GM23248 (cell line): ENCODE data around the gene ADAMTSL3. TPM values are rescaled to one million over a fixed set of nuclear protein-coding genes. Genes with fewer than 3 reads are reported as not detected.

Experiments
- DNase-seq: peaks from one replicate; pipeline ENCODE4 v3.0.0-alpha.2; 2015
- H2AFZ ChIP-seq: fragments of 200-600 bp; sonication (generic); 2 replicates; pipeline ENCODE4 v1.6.1; 2016; ENCODE audit warnings: antibody characterized with exemption
- H3F3A ChIP-seq: fragments of 200-600 bp; sonication (generic); 2 replicates; pipeline ENCODE4 v1.6.1; 2016; ENCODE audit warnings: mild to moderate bottlenecking, antibody characterized with exemption, mixed run types; ENCODE audit not compliant: insufficient read depth
- H3K27ac ChIP-seq: fragments of 200-600 bp; sonication (generic); 2 replicates; pipeline ENCODE4 v1.5.1; 2016; ENCODE audit warnings: mild to moderate bottlenecking
- H3K27me3 ChIP-seq: fragments of 200-600 bp; sonication (generic); replicated peaks from 2 replicates; pipeline ENCODE4 v1.6.1; 2016; ENCODE audit warnings: mild to moderate bottlenecking; ENCODE audit not compliant: insufficient read depth
- H3K36me3 ChIP-seq: fragments of 200-600 bp; sonication (generic); 2 replicates; pipeline ENCODE4 v1.6.1; 2016; ENCODE audit warnings: low read depth, mild to moderate bottlenecking
- H3K4me1 ChIP-seq: fragments of 200-600 bp; sonication (generic); 2 replicates; pipeline ENCODE4 v1.6.1; 2016; ENCODE audit warnings: mild to moderate bottlenecking; ENCODE audit not compliant: insufficient read depth
- H3K4me2 ChIP-seq: fragments of 200-600 bp; sonication (generic); one replicate; pipeline ENCODE4 v1.6.1; 2016; ENCODE audit warnings: mild to moderate bottlenecking; ENCODE audit not compliant: unreplicated experiment
- H3K4me3 ChIP-seq: fragments of 200-600 bp; sonication (generic); 2 replicates; pipeline ENCODE4 v1.5.1; 2016; ENCODE audit warnings: mild to moderate bottlenecking
- H3K79me2 ChIP-seq: fragments of 200-600 bp; sonication (generic); 2 replicates; pipeline ENCODE4 v1.6.1; 2016; ENCODE audit warnings: mild to moderate bottlenecking; ENCODE audit not compliant: insufficient read depth
- H3K9ac ChIP-seq: fragments of 200-600 bp; sonication (generic); 2 replicates; pipeline ENCODE4 v1.6.1; 2016; ENCODE audit warnings: mild to moderate bottlenecking
- H3K9me2 ChIP-seq: fragments of 200-600 bp; sonication (generic); 2 replicates; pipeline ENCODE4 v1.6.1; 2016; ENCODE audit warnings: mixed run types, mild to moderate bottlenecking, moderate library complexity; ENCODE audit not compliant: insufficient read depth
- H3K9me3 ChIP-seq: fragments of 200-600 bp; sonication (generic); one replicate; pipeline ENCODE4 v1.6.1; 2017; ENCODE audit warnings: low read depth
- H4K20me1 ChIP-seq: fragments of 200-600 bp; sonication (generic); 2 replicates; pipeline ENCODE4 v1.6.0; 2016; ENCODE audit not compliant: insufficient read depth
- EZH2 ChIP-seq: fragments of 200-600 bp; sonication (generic); IDR thresholded peaks from 2 replicates; pipeline ENCODE4 v1.6.1; 2018; ENCODE audit warnings: antibody characterized with exemption, mild to moderate bottlenecking; ENCODE audit not compliant: insufficient read depth, poor library complexity, severe bottlenecking
- EZH2phosphoT487 ChIP-seq: fragments of 200-600 bp; sonication (generic); IDR thresholded peaks from 2 replicates; pipeline ENCODE4 v1.6.1; 2018; ENCODE audit warnings: antibody characterized with exemption, moderate library complexity, mild to moderate bottlenecking, low read depth; ENCODE audit not compliant: insufficient read depth
- WGBS, 2 experiments: methylation state at CpG; one replicate each; pipeline ENCODE4 v1.1.6; 2015 to 2017; ENCODE audit warnings: low lambda C conversion rate in 2 of 2, low coverage in 1 of 2; ENCODE audit errors: missing lambda C conversion rate in 2 of 2; 5-methylcytosine and 5-hydroxymethylcytosine counted together
- in situ Hi-C: fragments of 300-500 bp; cut with MboI; formaldehyde crosslinking; loops from 2 replicates; pipeline ENCODE4 v1.15.0; 2020
- polyA plus RNA-seq: library from polyadenylated mRNA; unstranded; fragments of >200 nt; fragmentation: Nextera tagmentation; extraction: Ambion mirVana; gene quantifications from 2 replicates; pipeline ENCODE4 v1.2.1, GENCODE V29; 2016
- total RNA-seq: library from RNA; depleted of rRNA; stranded (reverse); fragments of >200 nt; shearing (Covaris generic); gene quantifications from 2 replicates; pipeline ENCODE4 v1.2.3, GENCODE V29; 2014

Gene ADAMTSL3
- total and polyA plus RNA-seq, 2 experiments from 2014 or later = not detected

- Histone ChIP-seq H3K36me3 (no peaks in the 10 kb centered on the region), H3K4me2 (no peak overlapping the region), H3K9ac (no peak overlapping the region), H3K9me3 (no peaks in the 10 kb centered on the region), H3K27ac (no peak overlapping the region), H3K9me2 (no peaks in the 10 kb centered on the region), H3K4me1 (no peaks in the 10 kb centered on the region), H3F3A (no peaks in the 10 kb centered on the region), H3K27me3 (peaks cover 35% of the 10 kb centered on the region), H4K20me1 (no peaks in the 10 kb centered on the region), H3K4me3 (no peak overlapping the region), H2AFZ (no peak overlapping the region), H3K79me2 (no peaks in the 10 kb centered on the region)
- TF ChIP-seq EZH2phosphoT487 (no peak), EZH2 (no peak)
- in situ Hi-C loops = no loop called here
- DNase-seq = no peak
- 54 to 57% methylated on average over 2 of the region's 2 CpGs for WGBS, 2 experiments
Measured at GRCh38 chr15:83650831-83651230, 3.1 kb upstream of the ADAMTSL3 start.

- Histone ChIP-seq H3K27me3 (peaks cover 39% of the 10 kb centered on the region), H3K36me3 (no peaks in the 10 kb centered on the region), H2AFZ (no peak overlapping the region), H3K4me1 (no peaks in the 10 kb centered on the region), H3K79me2 (no peaks in the 10 kb centered on the region), H3K4me2 (no peak overlapping the region), H3K4me3 (no peak overlapping the region), H4K20me1 (no peaks in the 10 kb centered on the region), H3K27ac (no peak overlapping the region), H3K9me2 (no peaks in the 10 kb centered on the region), H3K9me3 (no peaks in the 10 kb centered on the region), H3F3A (no peaks in the 10 kb centered on the region), H3K9ac (no peak overlapping the region)
- in situ Hi-C loops = no loop called here
- 70 to 72% methylated on average over 6 of the region's 6 CpGs for WGBS, 2 experiments
- TF ChIP-seq EZH2 (no peak), EZH2phosphoT487 (no peak)
- no peak for DNase-seq
Measured at GRCh38 chr15:83651541-83651940, 2.4 kb upstream of the ADAMTSL3 start.

GRCh38 chr15:83652626-83653204, 1.2 kb upstream of the ADAMTSL3 start:
- H3K4me2 ChIP-seq = no peak overlapping the region
- H3K9me2 ChIP-seq = no peaks in the 10 kb centered on the region
- no peak for DNase-seq
- H3K27ac ChIP-seq = no peak overlapping the region
- H3K4me1 ChIP-seq = no peaks in the 10 kb centered on the region
- H3K9ac ChIP-seq = no peak overlapping the region
- H3F3A ChIP-seq = no peaks in the 10 kb centered on the region
- H3K36me3 ChIP-seq = no peaks in the 10 kb centered on the region
- TF ChIP-seq EZH2 = no peak
- TF ChIP-seq EZH2phosphoT487 = no peak
- 52 to 57% methylated on average over 5 of the region's 5 CpGs for WGBS, 2 experiments
- H3K27me3 ChIP-seq = peaks cover 39% of the 10 kb centered on the region
- H3K4me3 ChIP-seq = no peak overlapping the region
- in situ Hi-C loops = no loop called here
- H3K79me2 ChIP-seq = no peaks in the 10 kb centered on the region
- no peaks in the 10 kb centered on the region for H3K9me3 ChIP-seq
- H2AFZ ChIP-seq = no peak overlapping the region
- no peaks in the 10 kb centered on the region for H4K20me1 ChIP-seq

GRCh38 chr15:83653288-83653638, 660 bp upstream of the ADAMTSL3 start:
- Histone ChIP-seq H4K20me1 (no peaks in the 10 kb centered on the region), H3K4me1 (no peaks in the 10 kb centered on the region), H3K4me2 (no peak overlapping the region), H3K27me3 (peaks cover 39% of the 10 kb centered on the region), H3K9ac (no peak overlapping the region), H3K79me2 (no peaks in the 10 kb centered on the region), H3K27ac (no peak overlapping the region), H2AFZ (no peak overlapping the region), H3K36me3 (no peaks in the 10 kb centered on the region), H3K9me3 (no peaks in the 10 kb centered on the region), H3F3A (no peaks in the 10 kb centered on the region), H3K9me2 (no peaks in the 10 kb centered on the region), H3K4me3 (no peak overlapping the region)
- 43 to 77% methylated on average over 9 to 15 of the region's 18 CpGs for WGBS, 2 experiments
- in situ Hi-C loops = no loop called here
- TF ChIP-seq EZH2phosphoT487 = no peak
- no peak for TF ChIP-seq EZH2
- no peak for DNase-seq
